K562 (cell line): ENCODE data around the gene PPARD. TPM values are rescaled to one million over a fixed set of nuclear protein-coding genes. Genes with fewer than 3 reads are reported as not detected.

Experiments used
- CC2D1A ChIP-seq: fragments of 450-650 bp; IDR thresholded peaks from 2 replicates; pipeline ENCODE4 v1.6.1; 2017; ENCODE audit warnings: mild to moderate bottlenecking
- CCAR2 ChIP-seq: fragments of 200-400 bp; formaldehyde crosslinking; IDR thresholded peaks from 2 replicates; pipeline ENCODE4 v1.6.1; 2017; ENCODE audit warnings: mild to moderate bottlenecking, low read depth, low read length
- CREM ChIP-seq: IDR thresholded peaks from 2 replicates; pipeline ENCODE4 v1.6.1; 2014; ENCODE audit warnings: antibody characterized with exemption, low read depth
- ELF1 ChIP-seq: fragments of 200-800 bp; sonication (Bioruptor generic); IDR thresholded peaks from 2 replicates; pipeline ENCODE4 v1.6.1; 2016; ENCODE audit warnings: missing genetic modification characterization, missing compliant biosample characterization
- ETS1 ChIP-seq: conservative IDR thresholded peaks from 2 replicates; pipeline ENCODE4 v1.6.1; 2011; ENCODE audit warnings: low read depth, mild to moderate bottlenecking, low read length; ENCODE audit not compliant: control insufficient read depth
- GABPA ChIP-seq: fragments of 200-800 bp; sonication (Bioruptor generic); conservative IDR thresholded peaks from 2 replicates; pipeline ENCODE4 v1.6.1; 2016; ENCODE audit warnings: low read depth, missing genetic modification characterization, missing compliant biosample characterization
- GATA2 ChIP-seq: sonication (generic); formaldehyde crosslinking; IDR thresholded peaks from 2 replicates; pipeline ENCODE4 v1.4.0; 2020; ENCODE audit warnings: mild to moderate bottlenecking, missing genetic modification reagents
- KAT7 ChIP-seq: sonication (generic); formaldehyde crosslinking; IDR thresholded peaks from 2 replicates; pipeline ENCODE4 v1.8.0; 2022; ENCODE audit warnings: missing genetic modification reagents, mild to moderate bottlenecking, borderline replicate concordance
- LCOR ChIP-seq: sonication (generic); formaldehyde crosslinking; IDR thresholded peaks from 2 replicates; pipeline ENCODE4 v1.8.0; 2022; ENCODE audit warnings: mild to moderate bottlenecking, missing genetic modification reagents
- MNT ChIP-seq, 2 experiments: fragments of 450-650 bp; conservative IDR thresholded peaks; 2 replicates each; pipeline ENCODE4 v1.6.1; 2017; ENCODE audit warnings: mild to moderate bottlenecking in 2 of 2, moderate library complexity in 2 of 2
- NELFE ChIP-seq: IDR thresholded peaks from 2 replicates; pipeline ENCODE4 v1.6.1; 2011; ENCODE audit warnings: mild to moderate bottlenecking; ENCODE audit not compliant: insufficient read depth, insufficient read length
- NFE2L1 ChIP-seq: fragments of 450-650 bp; IDR thresholded peaks from 2 replicates; pipeline ENCODE4 v1.6.1; 2016; ENCODE audit warnings: missing genetic modification characterization, low read depth, mild to moderate bottlenecking, missing compliant biosample characterization, moderate library complexity, borderline replicate concordance
- RBM15 ChIP-seq: fragments of 200-400 bp; formaldehyde crosslinking; IDR thresholded peaks from 2 replicates; pipeline ENCODE4 v1.6.1; 2018; ENCODE audit warnings: mild to moderate bottlenecking, low read length, moderate library complexity; ENCODE audit not compliant: insufficient read depth
- RERE ChIP-seq: sonication (generic); formaldehyde crosslinking; IDR thresholded peaks from 2 replicates; pipeline ENCODE4 v1.8.0; 2023; ENCODE audit warnings: missing genetic modification reagents, mild to moderate bottlenecking, borderline replicate concordance
- SAFB ChIP-seq: fragments of 200-400 bp; formaldehyde crosslinking; IDR thresholded peaks from 2 replicates; pipeline ENCODE4 v1.6.1; 2017; ENCODE audit warnings: low read depth, low read length, borderline replicate concordance
- SMAD3 ChIP-seq: fragments of 450-650 bp; formaldehyde crosslinking; conservative IDR thresholded peaks from 2 replicates; pipeline ENCODE4 v1.4.0; 2020; ENCODE audit warnings: mild to moderate bottlenecking
- SOX6 ChIP-seq: fragments of 450-650 bp; IDR thresholded peaks from 2 replicates; pipeline ENCODE4 v1.6.1; 2014; ENCODE audit warnings: mild to moderate bottlenecking
- STAT5A ChIP-seq: IDR thresholded peaks from 2 replicates; pipeline ENCODE4 v1.6.1; 2012; ENCODE audit warnings: low read length, inconsistent platforms, borderline replicate concordance
- TBP ChIP-seq: optimal IDR thresholded peaks from 2 replicates; pipeline ENCODE3; 2011; ENCODE audit warnings: low read depth, low read length, improper control_type of control experiment
- TFAM ChIP-seq: fragments of 250-450 bp; sonication (Bioruptor Pico); conservative IDR thresholded peaks from 2 replicates; pipeline ENCODE4 v1.5.0; 2021; ENCODE audit warnings: mild to moderate bottlenecking, moderate library complexity
- polyA plus RNA-seq, 8 experiments: library from polyadenylated mRNA; depleted of rRNA in 4 of 8; stranded (reverse) in 5 of 8; unstranded in 3 of 8; fragments of >200 nt; fragmentation: Nextera tagmentation in 2 of 8; fragmentation: Illumina TruSeq in 1 of 8; extraction: Ambion mirVana in 2 of 8; extraction: Trizol in 1 of 8; gene quantifications; 2 replicates each; pipeline versions ENCODE4 v1.2.1 to v1.2.3, GENCODE V29; 2011 to 2014; ENCODE audit warnings: inconsistent platforms in 1 of 8, missing spikeins in 1 of 8
- total RNA-seq, 7 experiments: library from RNA; depleted of rRNA in 6 of 7; stranded (reverse); fragments of >200 nt in 6 of 7; fragmentation: Illumina TruSeq in 2 of 7; extraction: Trizol in 2 of 7; gene quantifications; 2 replicates each; pipeline versions ENCODE4 v1.2.1 to v1.2.3, GENCODE V29; 2011 to 2021; ENCODE audit warnings: low replicate concordance in 1 of 7

Gene PPARD
- total and polyA plus RNA-seq, 9 of the 15 experiments (the other 6 are each of a cell fraction or from before 2014, with no cell fraction given): 0.14 to 13.2 (median 3.8) TPM

GRCh38 chr6:35342258-35343091, at the start of gene PPARD (continued):
- TF ChIP-seq RERE (CRISPR knock-in tag): no peak
- no peak for TF ChIP-seq SAFB
- TF ChIP-seq TBP: peak; percentile 41
- TF ChIP-seq NELFE: no peak
- no peak for TF ChIP-seq SOX6
- no peak for TF ChIP-seq RBM15
- peak; percentile 95 for TF ChIP-seq CREM
- TF ChIP-seq GATA2 (CRISPR knock-in tag): no peak
- peak; percentile 68 for TF ChIP-seq GABPA (tag)
- TF ChIP-seq STAT5A: no peak; the same call in 1 of the 2 replicates
- TF ChIP-seq SMAD3 (CRISPR knock-in tag): no peak
- TF ChIP-seq KAT7: no peak; the same call in 1 of the 2 replicates
- peak; percentile 81 to 87 for TF ChIP-seq MNT (conservative IDR thresholded peaks at IDR 0.05)
- no peak for TF ChIP-seq ETS1
- TF ChIP-seq CCAR2: no peak
- TF ChIP-seq LCOR: peak; percentile 100
- no peak for TF ChIP-seq NFE2L1 (tag)
- TF ChIP-seq ELF1 (tag): peak; percentile 64; the same call in 1 of the 2 replicates
- TF ChIP-seq CC2D1A: peak; percentile 92
- no peak for TF ChIP-seq TFAM (CRISPR knock-in tag)
